GM19328 (cell line): ENCODE results near the gene PRDM1.
A peak's percentile ranks its signal among the peaks of the same experiment; 100 is the strongest.

Experiments used
- ATAC-seq: cut with Tn5 transposase; IDR thresholded peaks from one replicate; pipeline ENCODE4 v1.9.1; 2021; ENCODE audit warnings: mild to moderate bottlenecking, moderate library complexity; ENCODE audit not compliant: unreplicated experiment

Gene PRDM1

DNA sequence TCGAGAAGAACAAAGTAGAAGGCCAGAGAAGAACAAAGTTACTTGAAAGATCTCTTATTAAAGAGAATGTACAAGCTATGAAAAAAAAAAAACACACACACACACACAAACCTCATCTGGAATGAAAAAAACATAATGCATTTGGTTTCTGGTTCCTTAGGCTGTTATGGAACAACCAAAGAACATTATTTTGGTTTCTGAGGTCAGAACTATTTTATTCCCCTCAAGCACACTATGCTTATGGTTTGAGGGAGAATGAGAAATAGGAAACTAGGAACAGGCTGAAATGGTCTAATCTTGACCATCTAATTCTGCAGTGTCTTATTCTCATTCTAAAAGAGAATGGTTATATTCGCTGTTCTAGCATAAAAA lies 8.8 kb downstream of the PRDM1 start:
- no peak for ATAC-seq

DNA sequence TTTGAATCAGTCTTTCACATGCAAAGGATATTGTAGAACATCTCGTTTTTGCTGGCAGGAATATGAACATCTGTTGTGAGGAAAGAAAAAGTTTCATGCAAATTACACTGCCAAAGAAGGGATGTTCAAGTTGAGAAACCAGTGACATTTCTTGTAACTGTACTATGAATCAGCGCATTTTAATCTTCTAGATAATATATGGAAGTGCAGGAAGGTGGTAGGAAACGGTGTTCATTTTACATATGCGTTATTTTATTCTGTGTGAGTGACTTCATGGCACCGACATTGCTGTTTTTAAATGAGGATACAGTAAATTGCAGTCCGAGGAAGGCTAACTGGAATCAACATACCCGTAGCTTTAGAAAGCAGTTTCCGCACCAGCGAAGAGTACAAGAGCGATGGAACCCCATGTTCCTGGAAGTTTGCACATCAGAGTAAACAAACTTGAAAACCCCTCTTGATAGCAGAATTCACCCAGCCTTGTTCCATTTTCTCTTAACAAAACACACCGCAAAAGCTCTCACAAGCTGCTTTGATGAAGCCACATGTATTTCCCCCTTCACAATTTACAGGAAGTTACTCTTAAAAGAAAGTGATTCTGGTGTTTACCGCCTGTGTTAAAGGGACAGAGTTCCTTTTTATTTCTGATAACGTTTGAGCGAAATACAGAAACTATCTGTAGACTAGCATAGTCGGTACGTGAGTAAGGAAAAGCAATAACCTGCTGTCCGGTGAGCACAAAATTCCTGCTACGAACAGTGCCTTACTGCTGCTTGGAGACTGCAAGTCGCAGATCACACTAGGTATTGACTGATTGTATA lies 11.5 kb downstream of the PRDM1 start:
- peak; percentile 32 for ATAC-seq

- no peak for ATAC-seq
Measured at GRCh38 chr6:106098383-106099234, 12.5 kb downstream of the PRDM1 start.

DNA sequence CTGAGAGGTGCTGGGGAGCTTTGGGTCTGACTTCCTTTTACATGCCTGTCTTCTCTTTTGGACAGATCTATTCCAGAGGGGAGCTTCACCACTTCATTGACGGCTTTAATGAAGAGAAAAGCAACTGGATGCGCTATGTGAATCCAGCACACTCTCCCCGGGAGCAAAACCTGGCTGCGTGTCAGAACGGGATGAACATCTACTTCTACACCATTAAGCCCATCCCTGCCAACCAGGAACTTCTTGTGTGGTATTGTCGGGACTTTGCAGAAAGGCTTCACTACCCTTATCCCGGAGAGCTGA lies 13.1 kb downstream of the PRDM1 start:
- no peak for ATAC-seq

GRCh38 chr6:106100755-106101154 lies 14.6 kb downstream of the PRDM1 start:
- ATAC-seq = no peak

- no peak for ATAC-seq
Measured at GRCh38 chr6:106101466-106101865, 15.3 kb downstream of the PRDM1 start.

GRCh38 chr6:106102034-106102433 lies 15.9 kb downstream of the PRDM1 start:
- ATAC-seq = peak; percentile 60

DNA sequence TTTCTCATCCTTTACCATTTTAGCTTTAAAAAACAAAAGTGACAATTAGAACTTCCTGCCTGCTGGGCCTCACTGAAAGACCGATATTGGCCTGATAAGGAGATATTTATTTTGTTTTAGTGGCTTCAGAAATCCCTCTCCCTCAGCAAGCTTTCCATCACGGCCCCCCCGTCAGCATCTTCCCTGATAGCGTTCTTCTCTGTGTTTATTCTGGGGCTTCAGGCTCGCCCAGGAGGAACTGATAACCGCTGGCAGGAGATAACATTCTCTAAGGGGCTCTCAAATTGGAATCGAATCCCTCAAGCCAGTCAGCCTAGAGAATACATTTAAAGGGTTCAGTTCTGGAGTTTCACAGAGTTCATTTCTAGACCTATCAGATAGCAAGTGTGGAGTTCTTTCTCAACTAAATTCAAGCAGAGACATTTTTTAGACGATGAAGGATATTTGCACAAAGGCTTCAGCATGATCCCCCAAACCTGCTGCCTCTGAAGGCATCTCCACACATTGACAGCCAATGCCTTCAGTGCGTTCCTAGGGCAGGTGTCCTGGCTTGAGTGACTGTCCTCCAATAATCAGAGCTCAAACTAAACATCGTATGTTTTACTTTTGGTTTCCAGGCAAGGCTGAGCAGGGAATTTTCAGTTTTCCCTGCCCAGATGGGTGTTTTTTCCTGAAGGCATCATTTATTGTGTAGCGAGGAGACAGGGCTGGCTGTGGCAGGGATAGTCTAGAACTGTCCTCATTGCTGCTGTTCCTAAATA lies 17.0 kb downstream of the PRDM1 start:
- ATAC-seq = no peak

DNA sequence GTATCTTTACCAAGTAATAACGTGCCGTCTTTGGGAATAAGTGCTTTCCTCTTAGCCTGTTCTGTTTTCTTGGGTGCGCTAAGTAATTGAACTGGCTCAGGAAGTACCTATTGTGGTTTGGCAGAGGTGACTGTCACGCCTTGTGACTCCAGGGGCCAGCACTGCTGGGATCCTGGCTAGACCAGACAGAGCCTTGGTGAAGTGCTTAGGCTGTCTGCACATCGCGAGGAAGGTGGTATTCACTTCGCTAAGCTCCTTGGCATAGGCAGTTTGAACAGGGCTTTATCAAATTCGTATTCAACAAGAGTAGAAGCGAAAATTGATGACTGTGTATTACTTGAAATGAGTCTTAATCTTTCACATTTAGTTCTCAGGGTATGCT lies 17.6 kb downstream of the PRDM1 start:
- ATAC-seq = no peak

DNA sequence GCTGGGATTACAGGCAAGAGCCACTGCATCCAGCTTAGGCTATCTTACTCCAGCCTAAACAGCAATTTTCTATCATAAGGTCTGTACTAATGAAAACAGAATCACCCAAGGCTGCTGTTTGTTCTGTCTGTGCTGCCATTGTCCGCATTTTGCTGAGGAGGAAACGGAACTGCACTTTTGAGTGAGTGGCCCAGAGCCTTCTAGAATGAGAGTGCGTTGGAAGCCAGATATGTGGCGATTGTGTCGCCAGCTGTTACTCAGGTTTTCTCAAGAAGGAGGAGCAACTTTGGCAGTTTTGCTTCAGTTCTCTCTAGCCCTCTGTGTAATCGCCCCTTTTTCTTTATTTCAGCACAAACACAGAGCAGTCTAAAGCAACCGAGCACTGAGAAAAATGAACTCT lies 18.3 kb downstream of the PRDM1 start:
- no peak for ATAC-seq

DNA sequence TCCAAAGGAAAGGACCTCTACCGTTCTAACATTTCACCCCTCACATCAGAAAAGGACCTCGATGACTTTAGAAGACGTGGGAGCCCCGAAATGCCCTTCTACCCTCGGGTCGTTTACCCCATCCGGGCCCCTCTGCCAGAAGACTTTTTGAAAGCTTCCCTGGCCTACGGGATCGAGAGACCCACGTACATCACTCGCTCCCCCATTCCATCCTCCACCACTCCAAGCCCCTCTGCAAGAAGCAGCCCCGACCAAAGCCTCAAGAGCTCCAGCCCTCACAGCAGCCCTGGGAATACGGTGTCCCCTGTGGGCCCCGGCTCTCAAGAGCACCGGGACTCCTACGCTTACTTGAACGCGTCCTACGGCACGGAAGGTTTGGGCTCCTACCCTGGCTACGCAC lies 18.8 kb downstream of the PRDM1 start:
- no peak for ATAC-seq

GRCh38 chr6:106105493-106105892 lies 19.4 kb downstream of the PRDM1 start:
- ATAC-seq = no peak

GRCh38 chr6:106106276-106107042 lies 20.3 kb downstream of the PRDM1 start:
- no peak for ATAC-seq

DNA sequence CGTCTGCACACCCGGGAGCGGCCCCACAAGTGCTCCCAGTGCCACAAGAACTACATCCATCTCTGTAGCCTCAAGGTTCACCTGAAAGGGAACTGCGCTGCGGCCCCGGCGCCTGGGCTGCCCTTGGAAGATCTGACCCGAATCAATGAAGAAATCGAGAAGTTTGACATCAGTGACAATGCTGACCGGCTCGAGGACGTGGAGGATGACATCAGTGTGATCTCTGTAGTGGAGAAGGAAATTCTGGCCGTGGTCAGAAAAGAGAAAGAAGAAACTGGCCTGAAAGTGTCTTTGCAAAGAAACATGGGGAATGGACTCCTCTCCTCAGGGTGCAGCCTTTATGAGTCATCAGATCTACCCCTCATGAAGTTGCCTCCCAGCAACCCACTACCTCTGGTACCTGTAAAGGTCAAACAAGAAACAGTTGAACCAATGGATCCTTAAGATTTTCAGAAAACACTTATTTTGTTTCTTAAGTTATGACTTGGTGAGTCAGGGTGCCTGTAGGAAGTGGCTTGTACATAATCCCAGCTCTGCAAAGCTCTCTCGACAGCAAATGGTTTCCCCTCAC lies 21.0 kb downstream of the PRDM1 start:
- no peak for ATAC-seq

- ATAC-seq = no peak
Measured at GRCh38 chr6:106108129-106108528, 22.0 kb downstream of the PRDM1 start.

DNA sequence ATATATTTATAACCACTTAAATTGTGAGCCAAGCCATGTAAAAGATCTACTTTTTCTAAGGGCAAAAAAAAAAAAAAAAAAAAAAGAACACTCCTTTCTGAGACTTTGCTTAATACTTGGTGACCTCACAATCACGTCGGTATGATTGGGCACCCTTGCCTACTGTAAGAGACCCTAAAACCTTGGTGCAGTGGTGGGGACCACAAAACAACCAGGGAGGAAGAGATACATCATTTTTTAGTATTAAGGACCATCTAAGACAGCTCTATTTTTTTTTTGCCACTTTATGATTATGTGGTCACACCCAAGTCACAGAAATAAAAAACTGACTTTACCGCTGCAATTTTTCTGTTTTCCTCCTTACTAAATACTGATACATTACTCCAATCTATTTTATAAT lies 22.9 kb downstream of the PRDM1 start:
- ATAC-seq = no peak

DNA sequence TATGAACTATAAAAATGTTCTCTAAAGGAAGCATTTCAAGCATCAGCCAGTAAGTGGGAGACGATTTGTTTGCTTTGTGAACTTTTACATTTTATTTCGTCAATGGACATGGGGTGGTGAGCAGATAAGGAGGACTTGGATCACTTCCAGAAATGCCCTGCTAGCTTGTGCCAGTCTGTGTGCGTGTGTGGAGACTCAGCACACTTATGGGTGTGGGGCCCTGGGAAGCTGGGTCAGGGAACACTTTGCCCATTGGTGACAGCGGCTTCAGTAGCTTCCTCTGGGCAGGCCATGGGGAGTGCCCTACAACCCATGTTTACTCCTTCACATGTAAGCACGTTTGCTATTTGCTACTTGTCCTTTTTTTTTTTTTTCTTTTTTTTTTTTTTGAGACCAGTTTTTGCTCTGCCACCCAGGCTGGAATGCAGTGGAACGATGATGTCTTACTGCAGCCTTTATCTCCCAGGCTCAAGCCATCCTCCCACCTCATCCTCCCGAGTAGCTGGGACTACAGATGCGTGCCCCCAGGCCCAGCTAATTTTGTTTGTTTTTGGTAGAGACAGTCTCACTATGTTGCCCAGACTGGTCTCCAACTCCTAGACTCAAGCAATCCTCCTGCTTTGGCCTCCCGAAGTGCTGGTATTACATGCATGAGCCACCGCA lies 24.2 kb downstream of the PRDM1 start:
- ATAC-seq = no peak

DNA sequence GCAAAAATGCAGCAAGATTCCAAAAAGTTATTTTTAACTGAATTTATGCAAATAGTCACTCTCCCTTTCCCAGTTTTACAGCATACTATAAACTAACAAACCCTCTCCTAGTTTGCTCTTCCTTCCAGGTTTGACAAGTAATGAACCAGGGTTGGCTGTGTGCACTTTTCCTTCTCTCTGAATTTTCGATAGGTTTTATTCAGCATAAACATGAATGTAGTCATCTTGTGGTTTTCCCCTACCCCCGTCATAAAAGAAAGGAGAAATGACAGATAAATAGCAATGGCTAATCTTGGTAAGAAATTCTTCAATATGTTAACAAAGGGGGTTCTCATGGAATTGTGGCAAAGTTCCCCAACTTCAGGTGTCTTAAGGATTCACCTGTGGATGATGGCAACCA lies 26.3 kb downstream of the PRDM1 start:
- no peak for ATAC-seq

- ATAC-seq = no peak
Measured at GRCh38 chr6:106113256-106113959, 27.3 kb downstream of the PRDM1 start.
